Fibroblast of mammary gland (primary cell): ENCODE measurements around the gene SLC9A2.
A peak's percentile ranks its signal among the peaks of the same experiment; 100 is the strongest.

Experiments used
- DNase-seq: peaks from one replicate; pipeline ENCODE4 v3.0.0-alpha.2; 2010; ENCODE audit warnings: low read depth
- H3K4me3 ChIP-seq: 2 replicates; pipeline ENCODE4 v1.5.1; 2011; ENCODE audit warnings: low read depth, mild to moderate bottlenecking, low read length, moderate library complexity; ENCODE audit not compliant: control insufficient read depth
- TF ChIP-seq, protein P1 (sequence below): conservative IDR thresholded peaks from 2 replicates; pipeline ENCODE4 v1.5.1; 2011; ENCODE audit warnings: low read depth, low read length, inconsistent platforms; ENCODE audit not compliant: control insufficient read depth, insufficient read depth

Gene SLC9A2

GRCh38 chr2:102618452-102619413, 620 bp upstream of the SLC9A2 start:
- H3K4me3 ChIP-seq = peak overlapping the region; percentile 12
- TF ChIP-seq, protein P1, sequence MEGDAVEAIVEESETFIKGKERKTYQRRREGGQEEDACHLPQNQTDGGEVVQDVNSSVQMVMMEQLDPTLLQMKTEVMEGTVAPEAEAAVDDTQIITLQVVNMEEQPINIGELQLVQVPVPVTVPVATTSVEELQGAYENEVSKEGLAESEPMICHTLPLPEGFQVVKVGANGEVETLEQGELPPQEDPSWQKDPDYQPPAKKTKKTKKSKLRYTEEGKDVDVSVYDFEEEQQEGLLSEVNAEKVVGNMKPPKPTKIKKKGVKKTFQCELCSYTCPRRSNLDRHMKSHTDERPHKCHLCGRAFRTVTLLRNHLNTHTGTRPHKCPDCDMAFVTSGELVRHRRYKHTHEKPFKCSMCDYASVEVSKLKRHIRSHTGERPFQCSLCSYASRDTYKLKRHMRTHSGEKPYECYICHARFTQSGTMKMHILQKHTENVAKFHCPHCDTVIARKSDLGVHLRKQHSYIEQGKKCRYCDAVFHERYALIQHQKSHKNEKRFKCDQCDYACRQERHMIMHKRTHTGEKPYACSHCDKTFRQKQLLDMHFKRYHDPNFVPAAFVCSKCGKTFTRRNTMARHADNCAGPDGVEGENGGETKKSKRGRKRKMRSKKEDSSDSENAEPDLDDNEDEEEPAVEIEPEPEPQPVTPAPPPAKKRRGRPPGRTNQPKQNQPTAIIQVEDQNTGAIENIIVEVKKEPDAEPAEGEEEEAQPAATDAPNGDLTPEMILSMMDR = no peak
- no peak for DNase-seq

DNA sequence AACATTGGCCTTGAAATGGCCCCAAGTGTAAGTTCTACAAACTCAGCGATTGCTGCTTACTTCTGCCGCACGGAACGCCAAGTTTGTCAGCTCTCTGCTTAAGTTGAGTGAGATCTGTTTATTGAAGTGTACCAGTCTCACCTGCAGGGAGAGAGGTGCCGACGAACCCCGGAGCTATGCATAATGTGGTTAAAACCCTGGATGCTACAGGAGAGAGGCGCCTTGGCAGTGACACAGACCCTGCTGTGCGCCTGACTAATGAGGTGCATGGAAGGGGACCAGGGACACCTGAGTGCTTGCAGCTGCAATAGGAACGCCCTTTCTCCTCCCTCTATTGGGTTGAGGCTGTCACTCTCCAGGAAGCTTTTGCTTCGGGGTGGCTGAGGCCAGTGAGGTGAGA, 979 bp downstream of the SLC9A2 start:
- TF ChIP-seq, protein P1 = no peak
- H3K4me3 ChIP-seq = no peak overlapping the region
- no peak for DNase-seq

DNA sequence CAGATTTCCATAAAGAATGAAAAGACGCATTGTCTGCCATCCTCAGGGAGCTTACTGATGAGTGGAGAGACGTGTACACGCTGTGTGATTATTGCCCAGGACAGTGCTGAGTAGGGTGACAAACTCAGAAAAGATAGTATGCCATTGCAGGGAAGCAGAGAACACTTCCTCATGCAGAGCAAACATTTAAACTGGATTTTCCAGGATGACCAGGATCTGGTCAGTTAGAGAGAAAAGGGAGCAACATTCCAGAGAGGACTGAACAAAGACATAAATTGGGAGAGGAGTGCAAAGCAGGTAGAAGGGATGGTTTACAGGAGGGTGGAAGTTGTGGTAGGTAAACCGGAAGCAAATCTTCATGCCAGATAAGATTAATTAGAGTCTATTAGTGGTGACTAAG, 2.3 kb downstream of the SLC9A2 start:
- H3K4me3 ChIP-seq = no peak overlapping the region
- DNase-seq = no peak

DNA sequence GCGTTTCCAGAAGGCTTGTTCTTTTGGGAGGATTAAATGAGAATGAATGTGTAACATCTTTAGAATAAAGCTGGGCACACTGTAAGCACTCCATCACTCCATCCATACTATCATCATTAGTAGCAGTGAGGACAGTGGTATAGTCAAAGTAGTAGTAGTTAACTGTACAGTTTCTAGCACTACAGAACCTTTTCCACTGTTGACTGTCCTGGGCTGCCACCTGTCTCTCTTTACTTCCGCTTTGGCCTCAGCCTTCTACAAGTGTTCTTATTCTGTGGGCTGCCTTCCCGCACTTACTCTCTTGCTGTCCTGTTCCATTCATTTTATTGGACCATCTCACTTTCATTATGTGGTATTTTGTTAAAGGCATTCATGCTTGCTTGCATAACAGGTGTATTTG, 3.3 kb downstream of the SLC9A2 start:
- no peak for DNase-seq
- no peak overlapping the region for H3K4me3 ChIP-seq
- TF ChIP-seq, protein P1 = no peak

More for the DNA sequence above, 2.3 kb downstream of the SLC9A2 start:
- TF ChIP-seq, protein P1 = no peak

- TF ChIP-seq, protein P1 = no peak
- DNase-seq = no peak
- H3K4me3 ChIP-seq = no peak overlapping the region
Measured at GRCh38 chr2:102630458-102630857, 11.1 kb downstream of the SLC9A2 start.

- H3K4me3 ChIP-seq = no peak overlapping the region
- TF ChIP-seq, protein P1 = no peak
- DNase-seq = no peak
Measured at GRCh38 chr2:102632380-102633175, 13.2 kb downstream of the SLC9A2 start.
